Fibroblast of mammary gland (primary cell): ENCODE data around the gene PIP5K1C.

Source experiments
- DNase-seq: peaks from one replicate; pipeline ENCODE4 v3.0.0-alpha.2; 2010; ENCODE audit warnings: low read depth
- H3K4me3 ChIP-seq: 2 replicates; pipeline ENCODE4 v1.5.1; 2011; ENCODE audit warnings: low read depth, mild to moderate bottlenecking, low read length, moderate library complexity; ENCODE audit not compliant: control insufficient read depth
- TF ChIP-seq, protein P1 (sequence below): conservative IDR thresholded peaks from 2 replicates; pipeline ENCODE4 v1.5.1; 2011; ENCODE audit warnings: low read depth, low read length, inconsistent platforms; ENCODE audit not compliant: control insufficient read depth, insufficient read depth

Gene PIP5K1C

DNA sequence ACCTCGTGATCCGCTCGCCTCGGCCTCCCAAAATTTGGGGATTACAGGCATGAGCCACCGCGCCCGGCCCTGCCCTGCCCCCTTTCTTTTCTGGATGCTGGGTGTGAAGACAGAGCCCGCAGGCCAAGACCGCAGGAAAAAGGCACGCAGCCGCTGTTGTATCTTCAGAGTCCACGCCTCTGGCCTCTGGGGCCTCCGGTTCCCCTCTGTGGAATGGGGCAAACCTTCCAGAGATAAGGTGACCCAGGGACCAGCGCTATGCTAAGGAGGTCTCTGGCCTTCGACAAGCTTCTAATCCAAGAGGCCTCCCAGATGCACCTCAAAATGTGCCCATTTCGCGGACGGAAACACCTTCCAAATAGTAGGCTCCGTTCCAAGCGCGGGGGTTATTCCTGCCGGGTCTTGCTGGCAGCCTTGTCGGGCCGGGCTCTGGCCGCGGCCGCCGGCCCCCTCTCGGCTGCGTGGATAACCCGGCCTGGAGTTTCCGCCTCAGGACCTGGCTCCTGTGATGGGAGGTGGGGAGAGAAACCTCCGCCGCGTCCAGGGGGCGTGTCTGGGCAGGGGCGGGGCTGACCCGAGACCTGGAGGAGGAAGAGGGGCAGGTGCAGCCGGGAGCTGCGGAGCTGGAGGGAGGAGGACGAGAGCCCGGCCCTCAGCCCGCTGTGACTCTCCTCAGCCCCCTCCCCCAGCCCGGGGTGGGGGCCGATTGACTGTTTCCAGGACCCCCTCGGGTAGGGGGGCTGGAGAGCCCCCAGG is 21.0 kb upstream of the PIP5K1C start:
- H3K4me3 ChIP-seq: no peak overlapping the region
- peak; percentile 69 for DNase-seq
- TF ChIP-seq, protein P1, sequence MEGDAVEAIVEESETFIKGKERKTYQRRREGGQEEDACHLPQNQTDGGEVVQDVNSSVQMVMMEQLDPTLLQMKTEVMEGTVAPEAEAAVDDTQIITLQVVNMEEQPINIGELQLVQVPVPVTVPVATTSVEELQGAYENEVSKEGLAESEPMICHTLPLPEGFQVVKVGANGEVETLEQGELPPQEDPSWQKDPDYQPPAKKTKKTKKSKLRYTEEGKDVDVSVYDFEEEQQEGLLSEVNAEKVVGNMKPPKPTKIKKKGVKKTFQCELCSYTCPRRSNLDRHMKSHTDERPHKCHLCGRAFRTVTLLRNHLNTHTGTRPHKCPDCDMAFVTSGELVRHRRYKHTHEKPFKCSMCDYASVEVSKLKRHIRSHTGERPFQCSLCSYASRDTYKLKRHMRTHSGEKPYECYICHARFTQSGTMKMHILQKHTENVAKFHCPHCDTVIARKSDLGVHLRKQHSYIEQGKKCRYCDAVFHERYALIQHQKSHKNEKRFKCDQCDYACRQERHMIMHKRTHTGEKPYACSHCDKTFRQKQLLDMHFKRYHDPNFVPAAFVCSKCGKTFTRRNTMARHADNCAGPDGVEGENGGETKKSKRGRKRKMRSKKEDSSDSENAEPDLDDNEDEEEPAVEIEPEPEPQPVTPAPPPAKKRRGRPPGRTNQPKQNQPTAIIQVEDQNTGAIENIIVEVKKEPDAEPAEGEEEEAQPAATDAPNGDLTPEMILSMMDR: no peak

- no peak overlapping the region for H3K4me3 ChIP-seq
- TF ChIP-seq, protein P1: no peak
- no peak for DNase-seq
These were observed 20.2 kb upstream of the PIP5K1C start for GRCh38 chr19:3720349-3720917.

GRCh38 chr19:3719868-3720267 is 19.6 kb upstream of the PIP5K1C start:
- TF ChIP-seq, protein P1: no peak
- no peak overlapping the region for H3K4me3 ChIP-seq
- DNase-seq: no peak

- TF ChIP-seq, protein P1: no peak
- no peak for DNase-seq
- H3K4me3 ChIP-seq: no peak overlapping the region
These were observed 15.9 kb upstream of the PIP5K1C start for GRCh38 chr19:3716147-3716668.

GRCh38 chr19:3712663-3713611 is 12.7 kb upstream of the PIP5K1C start:
- DNase-seq: no peak
- H3K4me3 ChIP-seq: no peak overlapping the region
- TF ChIP-seq, protein P1: no peak

GRCh38 chr19:3710265-3710812 is 10.1 kb upstream of the PIP5K1C start:
- TF ChIP-seq, protein P1: no peak
- peak; percentile 32 for DNase-seq
- no peak overlapping the region for H3K4me3 ChIP-seq
